Ishikawa (cell line): ENCODE data around the gene ARAP1.

Experiments
- CEBPB ChIP-seq: IDR thresholded peaks from 2 replicates; pipeline ENCODE4 v1.6.1; 2012
- CREB1 ChIP-seq: IDR thresholded peaks from 2 replicates; pipeline ENCODE4 v1.6.1; 2012; ENCODE audit warnings: low read depth
- EGR1 ChIP-seq: IDR thresholded peaks from 2 replicates; pipeline ENCODE4 v1.6.1; 2012
- EP300 ChIP-seq: IDR thresholded peaks from 2 replicates; pipeline ENCODE4 v1.6.1; 2012; ENCODE audit warnings: borderline replicate concordance
- FOXM1 ChIP-seq: IDR thresholded peaks from 2 replicates; pipeline ENCODE4 v1.6.1; 2012; ENCODE audit warnings: low read depth, borderline replicate concordance
- NFIC ChIP-seq: IDR thresholded peaks from 2 replicates; pipeline ENCODE4 v1.6.1; 2012
- RAD21 ChIP-seq: IDR thresholded peaks from 2 replicates; pipeline ENCODE4 v1.6.1; 2012; ENCODE audit warnings: low read depth
- TAF1 ChIP-seq: IDR thresholded peaks from 2 replicates; pipeline ENCODE4 v1.6.1; 2012; ENCODE audit warnings: low read depth, mild to moderate bottlenecking
- TCF12 ChIP-seq: IDR thresholded peaks from 2 replicates; pipeline ENCODE4 v1.6.1; 2012; ENCODE audit warnings: low read depth
- YY1 ChIP-seq: IDR thresholded peaks from 2 replicates; pipeline ENCODE4 v1.6.1; 2012; ENCODE audit warnings: low read depth
- ZBTB7A ChIP-seq: IDR thresholded peaks from 2 replicates; pipeline ENCODE4 v1.6.1; 2012; ENCODE audit warnings: low read depth
- TF ChIP-seq, protein P1 (sequence below): IDR thresholded peaks from 2 replicates; pipeline ENCODE4 v1.6.1; 2012; ENCODE audit warnings: low read depth, mild to moderate bottlenecking
- TF ChIP-seq, protein P2 (sequence below): IDR thresholded peaks from 2 replicates; pipeline ENCODE4 v1.6.1; 2012
- TF ChIP-seq, protein P3 (sequence below): IDR thresholded peaks from 2 replicates; pipeline ENCODE4 v1.6.1; 2012

DNA sequence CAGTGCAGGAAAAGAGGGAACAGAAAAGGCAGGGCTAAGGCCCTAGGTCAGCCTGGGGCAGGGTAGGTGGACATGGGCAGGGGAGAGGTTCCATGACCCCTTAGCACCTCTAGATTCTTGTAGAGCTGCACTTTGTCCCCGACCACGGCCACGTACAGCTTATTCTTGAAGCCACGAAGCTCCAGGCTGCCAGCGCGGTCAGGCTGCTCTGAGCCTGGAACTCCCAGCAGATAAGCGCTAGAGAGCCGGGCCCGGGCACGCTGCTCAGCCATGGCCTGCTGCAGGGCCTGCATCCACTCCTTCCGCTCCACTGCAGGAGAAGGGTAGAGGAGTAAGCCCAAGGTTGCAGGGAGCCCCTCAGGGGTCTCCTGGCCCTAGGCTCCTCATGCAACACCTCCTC is 41.9 kb downstream of the ARAP1 start:
- TF ChIP-seq CEBPB: no peak
- TF ChIP-seq, protein P1, sequence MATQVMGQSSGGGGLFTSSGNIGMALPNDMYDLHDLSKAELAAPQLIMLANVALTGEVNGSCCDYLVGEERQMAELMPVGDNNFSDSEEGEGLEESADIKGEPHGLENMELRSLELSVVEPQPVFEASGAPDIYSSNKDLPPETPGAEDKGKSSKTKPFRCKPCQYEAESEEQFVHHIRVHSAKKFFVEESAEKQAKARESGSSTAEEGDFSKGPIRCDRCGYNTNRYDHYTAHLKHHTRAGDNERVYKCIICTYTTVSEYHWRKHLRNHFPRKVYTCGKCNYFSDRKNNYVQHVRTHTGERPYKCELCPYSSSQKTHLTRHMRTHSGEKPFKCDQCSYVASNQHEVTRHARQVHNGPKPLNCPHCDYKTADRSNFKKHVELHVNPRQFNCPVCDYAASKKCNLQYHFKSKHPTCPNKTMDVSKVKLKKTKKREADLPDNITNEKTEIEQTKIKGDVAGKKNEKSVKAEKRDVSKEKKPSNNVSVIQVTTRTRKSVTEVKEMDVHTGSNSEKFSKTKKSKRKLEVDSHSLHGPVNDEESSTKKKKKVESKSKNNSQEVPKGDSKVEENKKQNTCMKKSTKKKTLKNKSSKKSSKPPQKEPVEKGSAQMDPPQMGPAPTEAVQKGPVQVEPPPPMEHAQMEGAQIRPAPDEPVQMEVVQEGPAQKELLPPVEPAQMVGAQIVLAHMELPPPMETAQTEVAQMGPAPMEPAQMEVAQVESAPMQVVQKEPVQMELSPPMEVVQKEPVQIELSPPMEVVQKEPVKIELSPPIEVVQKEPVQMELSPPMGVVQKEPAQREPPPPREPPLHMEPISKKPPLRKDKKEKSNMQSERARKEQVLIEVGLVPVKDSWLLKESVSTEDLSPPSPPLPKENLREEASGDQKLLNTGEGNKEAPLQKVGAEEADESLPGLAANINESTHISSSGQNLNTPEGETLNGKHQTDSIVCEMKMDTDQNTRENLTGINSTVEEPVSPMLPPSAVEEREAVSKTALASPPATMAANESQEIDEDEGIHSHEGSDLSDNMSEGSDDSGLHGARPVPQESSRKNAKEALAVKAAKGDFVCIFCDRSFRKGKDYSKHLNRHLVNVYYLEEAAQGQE: no peak
- no peak for TF ChIP-seq RAD21
- TF ChIP-seq EP300: no peak
- TF ChIP-seq ZBTB7A: no peak
- no peak for TF ChIP-seq YY1
- TF ChIP-seq, protein P2, sequence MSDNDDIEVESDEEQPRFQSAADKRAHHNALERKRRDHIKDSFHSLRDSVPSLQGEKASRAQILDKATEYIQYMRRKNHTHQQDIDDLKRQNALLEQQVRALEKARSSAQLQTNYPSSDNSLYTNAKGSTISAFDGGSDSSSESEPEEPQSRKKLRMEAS: no peak
- no peak for TF ChIP-seq TAF1
- no peak for TF ChIP-seq FOXM1
- no peak for TF ChIP-seq TCF12
- no peak for TF ChIP-seq CREB1
- TF ChIP-seq EGR1: no peak
- no peak for TF ChIP-seq NFIC
- TF ChIP-seq, protein P3, sequence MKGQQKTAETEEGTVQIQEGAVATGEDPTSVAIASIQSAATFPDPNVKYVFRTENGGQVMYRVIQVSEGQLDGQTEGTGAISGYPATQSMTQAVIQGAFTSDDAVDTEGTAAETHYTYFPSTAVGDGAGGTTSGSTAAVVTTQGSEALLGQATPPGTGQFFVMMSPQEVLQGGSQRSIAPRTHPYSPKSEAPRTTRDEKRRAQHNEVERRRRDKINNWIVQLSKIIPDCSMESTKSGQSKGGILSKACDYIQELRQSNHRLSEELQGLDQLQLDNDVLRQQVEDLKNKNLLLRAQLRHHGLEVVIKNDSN: no peak
